ENCODE results near the gene NFE2.

Gene NFE2

GRCh38 chr12:54279632-54280467, 21.0 kb downstream of the NFE2 start, which contains the start of gene CBX5:
Gene CBX5 (minus strand): TSS chr12:54280122. CDS start chr12:54257650, 22,472 bp downstream.
- peaks cover 24% of the 10 kb centered on the region for H3K4me1 ChIP-seq (ENCODE audit: control insufficient read depth, insufficient read depth, low read length)
- peak within 1 kb of the TSS; percentile 95 for H3K4me3 ChIP-seq (ENCODE audit: low read depth, low read length)
- no peaks in the 10 kb centered on the region for H3K9me3 ChIP-seq (ENCODE audit: control insufficient read depth, insufficient read depth, low read length)
- peaks cover 52% of the 10 kb centered on the region for H3K36me3 ChIP-seq (ENCODE audit: control insufficient read depth, insufficient read depth, low read length)
- H3K27ac ChIP-seq (ENCODE audit: low read depth, low read length) = peak within 1 kb of the TSS; percentile 97
- peak within 1 kb of the TSS; percentile 100 for H3K9ac ChIP-seq (ENCODE audit: low read depth, low read length)
- no peaks in the 10 kb centered on the region for H3K27me3 ChIP-seq (ENCODE audit: control insufficient read depth, insufficient read depth, low read length)

- peak overlapping the region; percentile 100 for H3K9ac ChIP-seq (ENCODE audit: low read depth, low read length)
- peak overlapping the region; percentile 96 for H3K27ac ChIP-seq (ENCODE audit: low read depth, low read length)
- H3K9me3 ChIP-seq (ENCODE audit: control insufficient read depth, insufficient read depth, low read length) = no peaks in the 10 kb centered on the region
- H3K4me1 ChIP-seq (ENCODE audit: control insufficient read depth, insufficient read depth, low read length) = peaks cover 24% of the 10 kb centered on the region
- H3K36me3 ChIP-seq (ENCODE audit: control insufficient read depth, insufficient read depth, low read length) = peaks cover 52% of the 10 kb centered on the region
- H3K4me3 ChIP-seq (ENCODE audit: low read depth, low read length) = peak overlapping the region; percentile 95
- H3K27me3 ChIP-seq (ENCODE audit: control insufficient read depth, insufficient read depth, low read length) = no peaks in the 10 kb centered on the region
Measured at GRCh38 chr12:54279227-54279631, 21.6 kb downstream of the NFE2 start.

- H3K9ac ChIP-seq (ENCODE audit: low read depth, low read length) = peak overlapping the region; percentile 100
- peaks cover 13% of the 10 kb centered on the region for H3K4me1 ChIP-seq (ENCODE audit: control insufficient read depth, insufficient read depth, low read length)
- H3K27ac ChIP-seq (ENCODE audit: low read depth, low read length) = peak overlapping the region; percentile 33
- H3K27me3 ChIP-seq (ENCODE audit: control insufficient read depth, insufficient read depth, low read length) = no peaks in the 10 kb centered on the region
- peaks cover 47% of the 10 kb centered on the region for H3K36me3 ChIP-seq (ENCODE audit: control insufficient read depth, insufficient read depth, low read length)
- H3K9me3 ChIP-seq (ENCODE audit: control insufficient read depth, insufficient read depth, low read length) = no peaks in the 10 kb centered on the region
- H3K4me3 ChIP-seq (ENCODE audit: low read depth, low read length) = peak overlapping the region; percentile 95
Measured at GRCh38 chr12:54277823-54278276, 23.0 kb downstream of the NFE2 start.

GRCh38 chr12:54276368-54276767, 24.4 kb downstream of the NFE2 start:
- Histone ChIP-seq H3K9me3 (ENCODE audit: control insufficient read depth, insufficient read depth, low read length) (no peaks in the 10 kb centered on the region), H3K4me3 (ENCODE audit: low read depth, low read length) (no peak overlapping the region), H3K27me3 (ENCODE audit: control insufficient read depth, insufficient read depth, low read length) (no peaks in the 10 kb centered on the region), H3K4me1 (ENCODE audit: control insufficient read depth, insufficient read depth, low read length) (peaks cover 6% of the 10 kb centered on the region), H3K27ac (ENCODE audit: low read depth, low read length) (no peak overlapping the region), H3K9ac (ENCODE audit: low read depth, low read length) (no peak overlapping the region), H3K36me3 (ENCODE audit: control insufficient read depth, insufficient read depth, low read length) (peaks cover 39% of the 10 kb centered on the region)

GRCh38 chr12:54273981-54274380, 26.8 kb downstream of the NFE2 start:
- Histone ChIP-seq H3K9me3 (ENCODE audit: control insufficient read depth, insufficient read depth, low read length) (no peaks in the 10 kb centered on the region), H3K27ac (ENCODE audit: low read depth, low read length) (no peak overlapping the region), H3K9ac (ENCODE audit: low read depth, low read length) (no peak overlapping the region), H3K4me3 (ENCODE audit: low read depth, low read length) (no peak overlapping the region), H3K36me3 (ENCODE audit: control insufficient read depth, insufficient read depth, low read length) (peaks cover 31% of the 10 kb centered on the region), H3K4me1 (ENCODE audit: control insufficient read depth, insufficient read depth, low read length) (peaks cover 6% of the 10 kb centered on the region), H3K27me3 (ENCODE audit: control insufficient read depth, insufficient read depth, low read length) (no peaks in the 10 kb centered on the region)

- no peak overlapping the region for H3K27ac ChIP-seq (ENCODE audit: low read depth, low read length)
Measured at GRCh38 chr12:54272214-54272613, 28.6 kb downstream of the NFE2 start.

GRCh38 chr12:54270345-54270744, 30.5 kb downstream of the NFE2 start:
- no peak overlapping the region for H3K27ac ChIP-seq (ENCODE audit: low read depth, low read length)
- H3K4me1 ChIP-seq (ENCODE audit: control insufficient read depth, insufficient read depth, low read length) = 0 out of 2 replicates have a peak, but pooled peaks cover 1% of the 10 kb centered on the region
- no peaks in the 10 kb centered on the region for H3K27me3 ChIP-seq (ENCODE audit: control insufficient read depth, insufficient read depth, low read length)
- H3K36me3 ChIP-seq (ENCODE audit: control insufficient read depth, insufficient read depth, low read length) = peaks cover 18% of the 10 kb centered on the region
- H3K9me3 ChIP-seq (ENCODE audit: control insufficient read depth, insufficient read depth, low read length) = no peaks in the 10 kb centered on the region
- H3K4me3 ChIP-seq (ENCODE audit: low read depth, low read length) = no peak overlapping the region
- no peak overlapping the region for H3K9ac ChIP-seq (ENCODE audit: low read depth, low read length)

More at GRCh38 chr12:54272214-54272613, 28.6 kb downstream of the NFE2 start:
- peaks cover 18% of the 10 kb centered on the region for H3K36me3 ChIP-seq (ENCODE audit: control insufficient read depth, insufficient read depth, low read length)
- H3K4me3 ChIP-seq (ENCODE audit: low read depth, low read length) = no peak overlapping the region
- no peaks in the 10 kb centered on the region for H3K4me1 ChIP-seq (ENCODE audit: control insufficient read depth, insufficient read depth, low read length)
- no peaks in the 10 kb centered on the region for H3K9me3 ChIP-seq (ENCODE audit: control insufficient read depth, insufficient read depth, low read length)
- no peaks in the 10 kb centered on the region for H3K27me3 ChIP-seq (ENCODE audit: control insufficient read depth, insufficient read depth, low read length)
- no peak overlapping the region for H3K9ac ChIP-seq (ENCODE audit: low read depth, low read length)

- Histone ChIP-seq H3K9me3 (ENCODE audit: control insufficient read depth, insufficient read depth, low read length) (no peaks in the 10 kb centered on the region), H3K27me3 (ENCODE audit: control insufficient read depth, insufficient read depth, low read length) (no peaks in the 10 kb centered on the region), H3K9ac (ENCODE audit: low read depth, low read length) (no peak overlapping the region), H3K4me1 (ENCODE audit: control insufficient read depth, insufficient read depth, low read length) (peaks cover 14% of the 10 kb centered on the region), H3K4me3 (ENCODE audit: low read depth, low read length) (no peak overlapping the region), H3K27ac (ENCODE audit: low read depth, low read length) (no peak overlapping the region), H3K36me3 (ENCODE audit: control insufficient read depth, insufficient read depth, low read length) (no peaks in the 10 kb centered on the region; the same call in 1 of the 2 replicates)
Measured at GRCh38 chr12:54266852-54267251, 34.0 kb downstream of the NFE2 start.

GRCh38 chr12:54265364-54265812, 35.4 kb downstream of the NFE2 start:
- Histone ChIP-seq H3K9ac (ENCODE audit: low read depth, low read length) (no peak overlapping the region), H3K27ac (ENCODE audit: low read depth, low read length) (no peak overlapping the region), H3K9me3 (ENCODE audit: control insufficient read depth, insufficient read depth, low read length) (no peaks in the 10 kb centered on the region), H3K4me3 (ENCODE audit: low read depth, low read length) (no peak overlapping the region), H3K4me1 (ENCODE audit: control insufficient read depth, insufficient read depth, low read length) (peaks cover 25% of the 10 kb centered on the region), H3K27me3 (ENCODE audit: control insufficient read depth, insufficient read depth, low read length) (no peaks in the 10 kb centered on the region), H3K36me3 (ENCODE audit: control insufficient read depth, insufficient read depth, low read length) (no peaks in the 10 kb centered on the region)

- peaks cover 47% of the 10 kb centered on the region for H3K4me1 ChIP-seq (ENCODE audit: control insufficient read depth, insufficient read depth, low read length)
- H3K27ac ChIP-seq (ENCODE audit: low read depth, low read length) = peak overlapping the region; percentile 54
- no peaks in the 10 kb centered on the region for H3K27me3 ChIP-seq (ENCODE audit: control insufficient read depth, insufficient read depth, low read length)
- peaks cover 4% of the 10 kb centered on the region for H3K36me3 ChIP-seq (ENCODE audit: control insufficient read depth, insufficient read depth, low read length)
- H3K9ac ChIP-seq (ENCODE audit: low read depth, low read length) = no peak overlapping the region
- no peaks in the 10 kb centered on the region for H3K9me3 ChIP-seq (ENCODE audit: control insufficient read depth, insufficient read depth, low read length)
- no peak overlapping the region for H3K4me3 ChIP-seq (ENCODE audit: low read depth, low read length)
Measured at GRCh38 chr12:54262403-54262925, 38.4 kb downstream of the NFE2 start.

- Histone ChIP-seq H3K27ac (ENCODE audit: low read depth, low read length) (peak overlapping the region; percentile 54), H3K9me3 (ENCODE audit: control insufficient read depth, insufficient read depth, low read length) (no peaks in the 10 kb centered on the region), H3K27me3 (ENCODE audit: control insufficient read depth, insufficient read depth, low read length) (no peaks in the 10 kb centered on the region), H3K36me3 (ENCODE audit: control insufficient read depth, insufficient read depth, low read length) (peaks cover 10% of the 10 kb centered on the region), H3K9ac (ENCODE audit: low read depth, low read length) (no peak overlapping the region), H3K4me3 (ENCODE audit: low read depth, low read length) (no peak overlapping the region), H3K4me1 (ENCODE audit: control insufficient read depth, insufficient read depth, low read length) (peaks cover 52% of the 10 kb centered on the region)
Measured at GRCh38 chr12:54261815-54262402, 38.9 kb downstream of the NFE2 start.
